ENCODE results near the gene SLC19A1. TPM values are rescaled to one million over a fixed set of nuclear protein-coding genes. Genes with fewer than 3 reads are reported as not detected.
"Not testable (repeated sequence)": the region's sequence is repeated elsewhere in the genome, so short reads cannot be mapped to it uniquely, and the experiment has no call there.

SLC19A1 gene
- total RNA-seq, 4 donors from 2014 or later, result 1.5 to 8.6 (median 5.3) TPM

DNA sequence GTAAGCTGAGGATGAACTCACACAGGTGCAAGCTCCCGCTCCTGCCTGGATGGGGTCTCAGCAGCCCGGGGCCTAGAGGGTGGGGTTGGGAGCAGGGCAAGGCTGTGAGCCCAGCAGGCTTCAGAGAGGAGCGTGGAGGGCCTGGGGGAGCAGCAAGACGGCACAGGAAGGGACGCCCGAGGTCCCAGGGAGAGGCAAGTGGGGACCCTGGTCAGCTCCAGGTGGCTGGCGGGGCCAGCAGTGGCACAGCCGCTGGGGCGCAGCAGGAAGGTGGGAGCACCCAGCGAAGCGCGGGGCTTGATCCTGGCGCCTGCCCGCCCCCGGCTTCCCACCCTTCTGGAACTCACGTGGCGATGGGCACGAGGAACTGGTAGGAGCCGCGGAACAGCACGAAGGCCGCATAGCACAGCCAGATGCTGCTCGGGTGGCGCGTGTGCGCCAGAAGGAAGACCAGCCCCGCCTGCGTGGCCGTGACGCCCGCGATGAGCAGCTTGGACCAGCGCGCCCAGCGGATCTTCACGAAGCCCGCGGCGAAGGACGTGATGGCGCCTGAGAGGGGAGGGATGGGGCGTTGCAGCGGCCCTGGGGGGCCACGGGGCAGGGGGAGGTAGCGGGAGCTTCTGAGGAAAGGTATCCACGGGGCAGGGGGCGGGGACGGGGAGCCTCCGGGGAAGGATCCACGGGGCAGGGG lies 11.7 kb downstream of the SLC19A1 start:
- H3K36me3 ChIP-seq, result peaks cover 0 to 22% of the 10 kb centered on the region in 2 donors
- H3K4me1 ChIP-seq, result no peaks in the 10 kb centered on the region
- no peak for ATAC-seq
- no peaks in the 10 kb centered on the region for H3K9me3 ChIP-seq
- no peak overlapping the region for H3K4me3 ChIP-seq
- no peak overlapping the region for H3K27ac ChIP-seq
- H3K27me3 ChIP-seq, result no peaks in the 10 kb centered on the region
- WGBS, 2 donors (ENCODE audit: low coverage in 1 of 2), result 90 to 93% methylated on average over 2 to 8 of the region's 50 CpGs
- TF ChIP-seq POLR2A (IDR thresholded peaks at IDR 0.05), result no peak
- TF ChIP-seq POLR2AphosphoS5 (IDR thresholded peaks at IDR 0.05), result no peak
- no peak for TF ChIP-seq EP300 (IDR thresholded peaks at IDR 0.05)
- TF ChIP-seq, protein P1, sequence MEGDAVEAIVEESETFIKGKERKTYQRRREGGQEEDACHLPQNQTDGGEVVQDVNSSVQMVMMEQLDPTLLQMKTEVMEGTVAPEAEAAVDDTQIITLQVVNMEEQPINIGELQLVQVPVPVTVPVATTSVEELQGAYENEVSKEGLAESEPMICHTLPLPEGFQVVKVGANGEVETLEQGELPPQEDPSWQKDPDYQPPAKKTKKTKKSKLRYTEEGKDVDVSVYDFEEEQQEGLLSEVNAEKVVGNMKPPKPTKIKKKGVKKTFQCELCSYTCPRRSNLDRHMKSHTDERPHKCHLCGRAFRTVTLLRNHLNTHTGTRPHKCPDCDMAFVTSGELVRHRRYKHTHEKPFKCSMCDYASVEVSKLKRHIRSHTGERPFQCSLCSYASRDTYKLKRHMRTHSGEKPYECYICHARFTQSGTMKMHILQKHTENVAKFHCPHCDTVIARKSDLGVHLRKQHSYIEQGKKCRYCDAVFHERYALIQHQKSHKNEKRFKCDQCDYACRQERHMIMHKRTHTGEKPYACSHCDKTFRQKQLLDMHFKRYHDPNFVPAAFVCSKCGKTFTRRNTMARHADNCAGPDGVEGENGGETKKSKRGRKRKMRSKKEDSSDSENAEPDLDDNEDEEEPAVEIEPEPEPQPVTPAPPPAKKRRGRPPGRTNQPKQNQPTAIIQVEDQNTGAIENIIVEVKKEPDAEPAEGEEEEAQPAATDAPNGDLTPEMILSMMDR (IDR thresholded peaks at IDR 0.05), result no peak

DNA sequence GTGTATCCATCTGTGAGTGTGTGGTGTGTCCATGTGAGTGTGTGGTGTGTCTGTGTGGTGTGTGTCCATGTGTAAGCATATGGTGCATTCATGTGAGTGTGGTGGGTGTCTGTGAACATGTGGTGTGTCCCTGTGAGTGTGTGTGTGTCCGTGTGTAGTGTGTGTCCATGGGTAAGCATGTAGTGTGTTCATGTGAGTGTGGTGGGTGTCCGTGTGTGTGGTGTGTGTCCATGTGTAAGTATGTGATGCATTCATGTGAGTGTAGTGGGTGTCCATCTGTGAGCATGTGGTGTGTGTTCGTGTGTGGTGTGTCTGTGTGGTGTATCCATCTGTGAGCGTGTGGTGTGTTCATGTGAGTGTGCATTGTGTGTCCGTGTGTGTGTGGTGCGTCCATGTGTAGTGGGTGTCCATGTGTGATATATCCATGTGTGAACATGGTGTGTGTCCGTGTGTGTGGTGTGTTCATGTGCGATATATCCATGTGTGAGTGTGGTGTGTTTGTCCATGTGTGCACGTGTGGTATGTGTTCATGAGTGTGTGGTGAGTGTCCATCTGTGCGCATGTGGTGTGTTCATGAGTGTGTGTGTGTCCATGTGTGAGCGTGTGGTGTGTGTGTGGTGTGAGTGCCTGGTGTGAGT lies 12.3 kb downstream of the SLC19A1 start:
- TF ChIP-seq EP300 (IDR thresholded peaks at IDR 0.05) (no peak), POLR2AphosphoS5 (IDR thresholded peaks at IDR 0.05) (no peak), POLR2A (IDR thresholded peaks at IDR 0.05) (no peak)
- TF ChIP-seq, protein P1 (IDR thresholded peaks at IDR 0.05), result no peak
- no peaks in the 10 kb centered on the region for H3K9me3 ChIP-seq
- no peak overlapping the region for H3K27ac ChIP-seq

GRCh38 chr21:45528981-45529784 lies 13.1 kb downstream of the SLC19A1 start:
- H3K36me3 ChIP-seq, result peaks cover 0 to 27% of the 10 kb centered on the region in 2 donors
- TF ChIP-seq POLR2AphosphoS5 (IDR thresholded peaks at IDR 0.05) (no peak), POLR2A (IDR thresholded peaks at IDR 0.05) (no peak), EP300 (IDR thresholded peaks at IDR 0.05) (no peak)
- TF ChIP-seq, protein P1 (IDR thresholded peaks at IDR 0.05), result no peak
- H3K4me3 ChIP-seq, result no peak overlapping the region
- WGBS, 2 donors (ENCODE audit: low coverage in 1 of 2), result 74% methylated on average over 12 of the region's 20 CpGs; no CpG with 5 or more reads in 1 of the 2 donors
- no peak overlapping the region for H3K27ac ChIP-seq
- ATAC-seq, result no peak
- H3K9me3 ChIP-seq, result no peaks in the 10 kb centered on the region
- H3K27me3 ChIP-seq, result no peaks in the 10 kb centered on the region
- H3K4me1 ChIP-seq, result no peaks in the 10 kb centered on the region

More for the DNA sequence above, 12.3 kb downstream of the SLC19A1 start:
- H3K36me3 ChIP-seq, result peaks cover 0 to 27% of the 10 kb centered on the region in 2 donors
- WGBS, 2 donors (ENCODE audit: low coverage in 1 of 2), result 88 to 91% methylated on average over 5 to 11 of the region's 11 CpGs
- ATAC-seq, result no peak
- no peaks in the 10 kb centered on the region for H3K4me1 ChIP-seq
- no peaks in the 10 kb centered on the region for H3K27me3 ChIP-seq
- H3K4me3 ChIP-seq, result no peak overlapping the region

DNA sequence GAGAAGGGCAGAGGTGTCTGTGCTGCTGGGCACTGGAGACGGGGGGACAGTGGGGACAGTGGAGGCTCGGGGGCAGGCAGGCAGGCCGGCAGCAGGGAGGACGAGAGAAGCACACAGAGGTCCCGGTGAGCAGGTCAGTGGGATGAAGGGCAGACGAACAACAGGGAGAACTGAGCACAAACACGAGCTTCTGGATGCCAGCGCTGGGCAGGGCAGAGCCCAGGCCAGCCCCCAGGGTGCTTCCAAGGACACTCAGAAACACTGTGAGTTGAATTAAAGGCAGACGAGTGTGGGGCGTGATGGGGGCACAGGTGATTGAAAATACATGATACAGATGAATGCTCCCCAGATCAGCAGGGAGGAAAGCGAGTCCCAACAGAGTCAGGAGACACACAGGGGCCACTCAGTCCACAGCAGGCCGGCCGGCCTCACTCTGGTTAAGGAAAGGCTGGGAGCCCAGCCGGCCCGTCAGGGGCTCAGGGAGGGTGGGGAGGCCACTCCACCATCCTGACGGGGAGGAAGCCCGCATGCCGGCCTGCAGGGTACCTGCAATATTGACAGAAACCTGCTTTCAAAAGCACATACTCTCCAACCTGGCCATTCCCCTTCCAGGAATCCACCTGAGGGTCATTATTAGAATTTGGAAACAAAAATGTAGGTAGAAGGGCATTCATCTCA lies 14.1 kb downstream of the SLC19A1 start:
- Histone ChIP-seq H3K27ac (no peak overlapping the region), H3K36me3 (peaks cover 0 to 27% of the 10 kb centered on the region in 2 donors), H3K27me3 (no peaks in the 10 kb centered on the region), H3K9me3 (no peaks in the 10 kb centered on the region), H3K4me1 (no peaks in the 10 kb centered on the region), H3K4me3 (no peak overlapping the region)
- ATAC-seq, result no peak
- TF ChIP-seq POLR2AphosphoS5 (IDR thresholded peaks at IDR 0.05) (no peak), EP300 (IDR thresholded peaks at IDR 0.05) (no peak)
- TF ChIP-seq, protein P1 (IDR thresholded peaks at IDR 0.05), result no peak
- WGBS, 2 donors (ENCODE audit: low coverage in 1 of 2), result 80 to 90% methylated on average over 8 to 15 of the region's 18 CpGs

GRCh38 chr21:45527151-45527999 lies 14.9 kb downstream of the SLC19A1 start:
- H3K36me3 ChIP-seq, result peaks cover 0 to 34% of the 10 kb centered on the region in 2 donors
- 84 to 88% methylated on average over 5 to 6 of the region's 19 CpGs for WGBS, 2 donors (ENCODE audit: low coverage in 1 of 2)
- H3K27me3 ChIP-seq, H3K27ac ChIP-seq, H3K4me3 ChIP-seq, H3K4me1 ChIP-seq, H3K9me3 ChIP-seq, ATAC-seq: not testable (repeated sequence)
